Measurements from ENCODE around the gene SPDEF.

Gene SPDEF

DNA sequence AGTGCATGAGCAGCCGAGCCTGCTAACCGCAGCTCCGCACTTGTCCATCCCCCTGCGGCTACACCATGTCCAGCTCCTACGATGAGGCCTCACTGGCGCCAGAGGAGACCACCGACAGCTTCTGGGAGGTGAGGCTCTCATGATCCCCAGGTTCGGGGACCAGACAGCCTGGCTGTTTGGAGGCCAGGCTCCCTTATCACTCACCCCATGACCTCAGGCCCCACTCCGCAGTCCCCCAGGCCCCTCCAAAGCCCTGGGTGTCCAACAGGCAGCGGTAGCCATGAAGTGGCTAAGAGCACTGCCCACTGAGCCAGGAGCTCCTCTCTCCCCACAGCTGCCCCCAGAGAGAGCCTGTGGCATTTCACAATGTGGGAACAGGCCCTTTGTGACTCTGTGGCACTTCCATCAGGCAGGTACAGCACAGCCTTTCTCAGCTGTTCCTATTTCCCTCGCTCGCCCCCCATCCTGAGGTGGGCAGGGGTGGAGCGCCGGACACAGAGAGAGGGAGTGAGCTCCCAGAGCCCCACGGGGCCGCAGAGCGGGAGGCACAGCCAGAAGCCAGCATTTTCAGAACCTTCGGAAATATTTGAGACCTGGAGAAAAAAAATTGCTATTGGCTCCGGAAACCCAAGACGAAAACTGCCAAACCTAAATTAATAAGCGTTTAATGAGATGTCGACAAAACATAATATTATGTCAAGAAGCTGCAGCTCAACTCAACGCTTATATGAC, 29.7 kb downstream of the SPDEF start:
- DNase-seq = no peak

DNA sequence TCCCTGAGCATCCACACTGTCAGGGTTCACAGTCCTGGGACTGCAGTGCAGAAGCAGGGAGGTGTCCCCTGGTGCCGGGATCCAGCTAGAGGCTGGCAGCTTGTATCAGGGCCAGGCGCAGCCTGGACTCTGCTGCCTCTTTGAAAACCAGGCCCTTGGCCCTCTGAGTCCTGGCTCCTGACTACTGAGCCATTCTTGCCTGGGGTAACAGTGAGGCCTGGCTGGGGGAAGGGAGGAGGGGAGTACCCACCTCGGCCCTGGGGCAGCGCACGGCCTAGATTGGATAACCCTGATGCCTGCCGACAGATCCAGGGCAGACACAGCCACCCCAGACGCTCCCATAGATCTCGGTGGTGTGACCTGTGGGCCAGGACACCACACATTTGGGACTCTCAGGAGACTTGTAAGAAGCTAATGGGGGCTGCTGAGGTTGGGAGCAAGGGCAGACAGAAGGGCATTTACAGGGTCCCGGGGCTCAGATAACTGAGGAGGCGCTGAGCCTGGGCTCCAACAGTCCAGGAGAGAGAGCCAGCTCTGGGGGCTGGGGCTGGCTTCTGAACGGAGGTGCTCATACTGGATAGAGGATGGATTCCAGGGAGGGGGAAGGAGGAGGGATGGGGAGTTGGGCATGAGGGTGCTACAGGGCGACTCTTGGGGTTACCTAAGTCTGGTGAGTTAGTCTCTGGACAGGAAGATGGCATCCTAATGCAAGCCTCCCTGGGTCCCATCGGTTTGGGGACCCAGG, 30.5 kb downstream of the SPDEF start:
- DNase-seq = no peak

- no peak for DNase-seq
Measured at GRCh38 chr6:34524971-34525370, 31.2 kb downstream of the SPDEF start.

DNA sequence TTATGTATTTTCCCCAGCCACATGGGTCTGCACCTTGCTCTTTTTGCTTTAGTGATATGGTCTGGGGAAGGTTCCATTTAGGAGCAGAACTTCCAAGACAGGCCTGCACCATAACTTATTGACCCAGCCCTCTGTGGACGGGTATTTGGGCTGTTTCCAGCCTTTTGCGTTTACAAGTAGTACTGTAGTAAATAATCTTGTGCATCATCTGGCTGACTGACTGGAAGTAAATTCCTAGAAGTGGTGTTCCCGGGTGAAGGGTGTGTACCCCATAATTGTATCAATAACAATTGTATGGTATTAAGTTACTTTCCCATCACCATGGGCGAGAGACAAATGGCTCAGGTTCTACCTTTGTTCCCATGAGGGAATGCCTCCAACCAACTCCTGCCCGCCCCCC, 31.6 kb downstream of the SPDEF start:
- no peak for DNase-seq

GRCh38 chr6:34523441-34524206, 32.5 kb downstream of the SPDEF start:
- DNase-seq = no peak

DNA sequence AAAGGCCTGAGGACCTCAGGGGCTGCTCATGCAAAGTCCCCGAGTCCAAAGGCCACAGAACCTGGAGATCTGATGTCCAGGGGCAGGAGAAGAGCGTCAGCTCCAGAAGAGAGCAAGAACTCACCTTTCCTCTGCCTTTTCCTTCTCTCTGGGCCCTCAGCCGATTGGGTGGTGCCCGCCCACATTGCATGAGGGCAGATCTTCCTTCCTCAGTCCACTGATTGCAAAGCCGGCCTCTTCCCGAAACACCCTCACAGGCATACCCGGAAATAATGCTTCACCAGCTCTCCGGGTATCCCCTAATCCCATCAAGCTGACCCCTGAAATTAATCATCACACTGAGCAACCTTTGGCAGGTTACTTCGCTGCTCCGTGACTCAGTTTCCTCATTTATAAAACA, 33.4 kb downstream of the SPDEF start:
- no peak for DNase-seq

DNA sequence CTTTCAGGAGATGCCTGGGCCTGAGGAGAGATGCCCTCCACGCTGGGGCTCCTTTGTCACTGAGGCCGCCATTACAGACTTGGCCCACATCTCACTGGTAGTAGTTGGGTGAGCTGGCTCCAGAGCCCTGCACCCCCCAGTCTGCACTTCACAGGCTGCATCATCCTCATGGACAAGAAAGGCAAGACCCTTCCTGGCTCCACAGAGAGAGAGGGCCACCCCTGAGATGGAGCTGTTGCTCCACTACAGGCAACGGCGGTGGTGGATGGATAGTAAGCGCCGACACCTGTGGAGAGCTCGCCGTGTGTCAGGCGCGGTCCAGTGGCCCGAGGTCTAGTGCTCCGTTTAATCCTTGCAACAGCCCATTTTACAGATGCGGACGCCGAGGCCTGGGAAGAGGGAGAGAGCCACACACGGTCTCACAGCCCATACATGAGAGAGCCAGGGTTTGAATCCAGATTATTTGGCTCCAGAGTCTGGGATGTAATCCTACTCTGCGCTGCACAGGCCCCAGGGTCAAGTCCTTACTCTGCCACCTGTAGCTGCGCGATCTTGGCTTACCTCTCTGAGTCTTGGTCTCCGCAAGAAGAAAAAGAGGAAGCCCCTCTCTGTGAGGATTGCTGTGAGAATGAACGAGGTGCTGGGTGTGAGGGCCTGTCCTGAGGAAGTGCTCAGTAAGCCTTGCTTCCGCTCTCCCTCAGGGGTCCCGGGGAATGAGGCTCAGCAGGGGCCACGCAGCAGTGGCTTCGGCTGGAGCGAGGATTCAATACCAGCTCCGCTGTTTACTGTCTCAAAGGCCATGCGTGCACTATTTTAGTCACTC, 34.5 kb downstream of the SPDEF start:
- DNase-seq = no peak

DNA sequence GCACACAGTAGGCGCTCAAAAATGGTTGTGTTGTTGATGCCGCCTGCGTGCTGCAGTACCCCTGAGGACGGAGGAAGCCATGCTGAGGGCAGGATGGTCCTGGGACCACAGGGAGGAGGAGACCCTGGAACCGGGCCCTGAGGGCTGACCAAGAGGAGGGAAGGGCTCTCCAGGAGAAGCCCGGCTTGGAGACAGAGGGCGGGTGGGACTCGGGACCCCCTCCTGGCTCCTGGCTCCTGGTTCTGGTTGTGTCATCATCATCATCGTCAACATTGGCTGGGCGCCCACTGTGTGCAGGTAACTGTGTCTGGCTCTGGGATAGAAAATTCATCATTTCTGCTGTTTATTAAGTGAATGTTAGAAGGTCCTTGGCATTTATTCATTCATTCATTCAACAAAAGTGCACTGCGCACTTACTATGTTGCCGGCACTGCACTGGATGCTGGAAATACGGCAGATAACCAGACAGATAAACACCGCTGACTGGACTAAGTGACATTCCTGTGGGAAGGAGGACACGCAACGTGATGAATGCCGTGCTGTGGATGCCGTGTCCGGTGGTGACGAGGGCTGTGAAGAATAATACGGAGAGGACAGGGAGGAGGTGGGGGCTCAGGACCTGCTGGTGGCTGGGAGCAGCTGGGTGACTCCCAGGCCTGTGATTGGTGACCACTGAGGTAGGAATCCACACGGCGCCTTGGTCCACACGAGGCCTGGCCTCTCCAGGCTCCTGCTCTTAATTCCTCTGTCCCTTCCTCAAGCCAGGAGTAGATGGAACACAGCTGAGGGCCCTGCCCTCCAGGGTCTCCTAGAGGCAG, 35.3 kb downstream of the SPDEF start:
- no peak for DNase-seq

GRCh38 chr6:34519971-34520644, 36.0 kb downstream of the SPDEF start:
- DNase-seq = no peak

- no peak for DNase-seq
Measured at GRCh38 chr6:34518669-34519365, 37.3 kb downstream of the SPDEF start.

DNA sequence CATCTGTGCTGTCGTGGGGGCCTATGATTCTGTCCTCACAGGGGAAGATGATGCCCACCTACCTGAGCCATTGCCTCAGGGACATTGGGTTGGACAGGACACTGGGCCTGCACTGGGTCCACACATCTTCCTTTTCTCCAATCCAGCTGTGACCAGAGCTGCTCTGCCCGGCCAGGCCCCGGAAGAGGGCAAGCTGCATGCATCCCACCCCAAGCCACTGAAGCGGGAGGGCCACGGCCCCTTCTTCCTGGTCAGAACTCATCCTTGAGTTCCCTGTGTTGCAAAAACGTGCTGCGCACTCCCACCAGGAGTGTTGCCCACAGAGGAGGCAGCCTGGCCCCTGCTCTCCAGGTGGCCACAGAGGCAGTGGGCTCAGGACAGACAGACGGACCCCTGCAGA, 38.2 kb downstream of the SPDEF start:
- no peak for DNase-seq

DNA sequence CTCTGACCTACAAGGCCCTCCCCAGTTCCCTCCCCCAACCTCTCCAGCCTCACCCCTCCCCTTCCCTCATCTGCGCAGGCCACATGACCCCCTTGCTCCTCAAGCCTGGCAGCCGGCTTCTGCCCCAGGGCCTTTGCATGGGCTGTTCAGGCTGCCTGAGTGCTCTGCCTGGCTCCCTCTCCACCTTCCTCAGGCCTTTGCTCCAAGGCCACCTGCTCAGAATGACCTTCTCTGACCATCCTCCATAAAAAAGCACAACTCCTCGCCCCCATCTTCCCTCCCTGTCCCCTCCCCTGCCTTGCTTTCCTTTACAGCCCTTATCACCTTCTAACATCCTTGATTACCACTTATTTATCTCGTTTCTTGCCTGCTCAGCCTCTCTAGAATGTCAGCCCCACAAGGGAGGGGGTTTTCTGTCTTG, 38.7 kb downstream of the SPDEF start:
- DNase-seq = no peak

- no peak for DNase-seq
Measured at GRCh38 chr6:34516391-34517324, 39.5 kb downstream of the SPDEF start.

GRCh38 chr6:34515473-34516387, 40.4 kb downstream of the SPDEF start:
- DNase-seq = no peak

- DNase-seq = peak; percentile 26
Measured at GRCh38 chr6:34514593-34515472, 41.3 kb downstream of the SPDEF start.

GRCh38 chr6:34514112-34514511, 42.0 kb downstream of the SPDEF start:
- no peak for DNase-seq

GRCh38 chr6:34513646-34514045, 42.5 kb downstream of the SPDEF start:
- DNase-seq = no peak

Data from midbrain (tissue), 1 donor.